ENCODE measurements around the gene SUPT3H.

DNA sequence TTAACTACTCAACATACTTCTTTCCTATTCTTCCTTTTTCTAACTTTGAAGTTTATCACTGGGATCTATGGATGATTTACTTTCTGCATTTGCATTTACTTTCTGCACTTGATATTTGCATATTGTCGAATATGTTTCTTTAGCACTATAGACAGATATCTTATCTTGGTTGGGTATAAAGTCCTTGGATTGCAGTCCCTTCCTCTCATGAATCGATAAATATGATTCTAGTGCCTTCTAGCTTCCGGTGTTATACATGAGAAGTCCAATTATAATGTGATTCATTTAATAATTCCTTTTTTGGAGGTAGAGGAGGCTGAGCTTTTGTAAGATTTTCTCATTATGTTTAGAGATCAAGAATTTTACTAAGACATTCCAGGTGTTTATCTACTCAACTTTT is 370.8 kb downstream of the SUPT3H start:
- TF ChIP-seq CTCF (IDR thresholded peaks at IDR 0.05), result no peak
- no peak for TF ChIP-seq POLR2A (IDR thresholded peaks at IDR 0.05)
- TF ChIP-seq EP300 (IDR thresholded peaks at IDR 0.05), result no peak

All from ovary (tissue), 3 donors.